Measurements from ENCODE around the gene ARHGAP44. TPM values are rescaled to one million over a fixed set of nuclear protein-coding genes. Genes with fewer than 3 reads are reported as not detected.

The ARHGAP44 gene
- total RNA-seq, 1 donor from 2014 or later, result 6.5 TPM

DNA sequence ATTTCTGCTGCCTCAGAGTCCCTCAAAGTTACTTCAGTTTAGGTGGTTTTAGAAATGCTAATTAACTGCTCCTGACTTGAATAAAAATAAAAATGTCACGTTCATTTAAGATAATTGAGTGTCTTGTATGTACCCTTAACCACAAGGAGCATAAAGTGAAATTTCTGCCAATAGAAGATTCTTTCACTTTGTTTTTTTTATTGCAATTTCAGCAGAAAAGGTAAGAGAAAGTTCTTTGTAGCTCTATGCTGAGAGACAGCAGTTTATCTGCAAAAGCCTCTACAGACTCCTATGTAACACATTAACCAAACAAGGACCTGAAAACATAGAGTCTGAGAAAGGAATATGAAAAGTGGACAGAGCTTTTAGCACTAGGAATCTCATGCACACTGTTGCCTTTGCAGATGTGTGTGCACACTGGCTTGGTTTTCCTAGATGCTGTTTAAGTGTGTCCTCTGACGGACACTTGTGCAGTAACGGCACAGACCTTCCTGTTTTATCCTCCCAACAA lies 11.6 kb downstream of the ARHGAP44 start:
- H3K9me3 Mint-ChIP-seq, result peaks cover 8% of the 10 kb centered on the region
- no peaks in the 10 kb centered on the region for H3K4me1 Mint-ChIP-seq
- H3K27ac Mint-ChIP-seq (ENCODE audit: unreplicated experiment), result no peak overlapping the region
- no peak overlapping the region for H3K4me3 Mint-ChIP-seq
- TF ChIP-seq, protein P1, sequence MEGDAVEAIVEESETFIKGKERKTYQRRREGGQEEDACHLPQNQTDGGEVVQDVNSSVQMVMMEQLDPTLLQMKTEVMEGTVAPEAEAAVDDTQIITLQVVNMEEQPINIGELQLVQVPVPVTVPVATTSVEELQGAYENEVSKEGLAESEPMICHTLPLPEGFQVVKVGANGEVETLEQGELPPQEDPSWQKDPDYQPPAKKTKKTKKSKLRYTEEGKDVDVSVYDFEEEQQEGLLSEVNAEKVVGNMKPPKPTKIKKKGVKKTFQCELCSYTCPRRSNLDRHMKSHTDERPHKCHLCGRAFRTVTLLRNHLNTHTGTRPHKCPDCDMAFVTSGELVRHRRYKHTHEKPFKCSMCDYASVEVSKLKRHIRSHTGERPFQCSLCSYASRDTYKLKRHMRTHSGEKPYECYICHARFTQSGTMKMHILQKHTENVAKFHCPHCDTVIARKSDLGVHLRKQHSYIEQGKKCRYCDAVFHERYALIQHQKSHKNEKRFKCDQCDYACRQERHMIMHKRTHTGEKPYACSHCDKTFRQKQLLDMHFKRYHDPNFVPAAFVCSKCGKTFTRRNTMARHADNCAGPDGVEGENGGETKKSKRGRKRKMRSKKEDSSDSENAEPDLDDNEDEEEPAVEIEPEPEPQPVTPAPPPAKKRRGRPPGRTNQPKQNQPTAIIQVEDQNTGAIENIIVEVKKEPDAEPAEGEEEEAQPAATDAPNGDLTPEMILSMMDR (conservative IDR thresholded peaks at IDR 0.05), result no peak
- no peak for DNase-seq (ENCODE audit: low read depth, low spot score)
- H3K27me3 Mint-ChIP-seq (ENCODE audit: low read depth), result no peaks in the 10 kb centered on the region
- peaks cover 2% of the 10 kb centered on the region for H3K36me3 Mint-ChIP-seq (ENCODE audit: low read depth)

DNA sequence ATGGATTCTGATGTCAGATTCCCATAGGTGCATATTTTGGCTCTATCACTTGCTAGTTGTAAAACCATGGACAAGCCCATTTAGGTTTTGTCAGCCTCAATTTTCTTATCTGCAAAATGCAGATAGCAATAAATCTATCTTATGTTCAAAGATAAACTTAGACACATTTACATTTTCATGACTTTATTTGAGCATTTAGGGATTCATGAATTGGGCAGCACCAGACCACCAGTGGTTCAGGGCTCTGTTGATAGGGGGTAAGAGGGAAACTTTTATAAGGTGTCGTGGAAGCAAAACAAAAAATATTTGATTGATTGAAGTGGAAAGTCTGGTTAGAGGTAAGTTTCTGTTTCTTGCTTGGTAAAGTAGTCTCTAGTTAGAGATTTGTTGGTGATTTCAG lies 17.3 kb downstream of the ARHGAP44 start:
- H3K9me3 Mint-ChIP-seq, result peaks cover 25% of the 10 kb centered on the region
- H3K36me3 Mint-ChIP-seq (ENCODE audit: low read depth), result peaks cover 22% of the 10 kb centered on the region
- no peaks in the 10 kb centered on the region for H3K4me1 Mint-ChIP-seq
- H3K27ac Mint-ChIP-seq (ENCODE audit: unreplicated experiment), result no peak overlapping the region
- no peak overlapping the region for H3K4me3 Mint-ChIP-seq
- TF ChIP-seq, protein P1 (conservative IDR thresholded peaks at IDR 0.05), result no peak
- no peaks in the 10 kb centered on the region for H3K27me3 Mint-ChIP-seq (ENCODE audit: low read depth)
- DNase-seq (ENCODE audit: low read depth, low spot score), result no peak

DNA sequence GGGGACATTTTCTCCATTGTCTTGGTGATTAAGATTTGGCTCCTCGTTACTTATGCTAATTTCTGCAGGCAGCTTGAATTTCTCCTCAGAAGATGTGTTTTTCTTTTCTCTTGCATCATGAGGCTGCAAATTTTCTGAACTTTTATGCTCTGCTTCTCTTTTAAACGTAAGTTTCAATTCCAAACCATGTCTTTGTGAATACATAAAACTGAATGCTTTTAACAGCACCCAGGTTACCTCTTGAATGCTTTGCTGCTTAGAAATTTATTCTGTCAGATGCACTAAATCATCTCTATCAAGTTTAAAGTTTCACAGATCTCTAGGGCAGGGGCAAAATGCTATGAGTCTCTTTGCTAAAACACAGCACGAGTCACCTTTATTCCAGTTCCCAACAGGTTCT lies 19.4 kb downstream of the ARHGAP44 start:
- peaks cover 25% of the 10 kb centered on the region for H3K9me3 Mint-ChIP-seq

DNA sequence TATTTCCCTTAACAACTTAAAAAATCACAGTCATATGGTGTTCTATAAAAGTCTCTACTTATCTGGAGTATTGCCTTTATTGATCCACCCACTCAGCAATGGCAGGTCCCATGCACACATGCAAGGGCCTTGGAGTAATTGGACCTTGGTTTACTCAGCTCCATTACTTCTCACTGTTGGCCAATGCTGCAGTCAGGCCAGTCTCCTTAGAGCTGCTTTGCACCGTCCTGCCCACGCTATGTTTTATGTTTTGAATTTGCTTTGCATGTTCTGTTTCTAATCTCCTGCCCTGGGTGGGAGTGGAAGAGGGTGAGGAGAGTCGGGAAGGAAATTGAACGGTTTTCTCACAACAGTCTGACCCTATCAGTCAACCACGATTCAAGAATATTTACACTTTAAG lies 23.6 kb downstream of the ARHGAP44 start:
- Mint-ChIP-seq H3K4me1 (no peaks in the 10 kb centered on the region), H3K36me3 (ENCODE audit: low read depth) (peaks cover 10% of the 10 kb centered on the region), H3K4me3 (no peak overlapping the region), H3K9me3 (peaks cover 9% of the 10 kb centered on the region), H3K27me3 (ENCODE audit: low read depth) (no peaks in the 10 kb centered on the region), H3K27ac (ENCODE audit: unreplicated experiment) (no peak overlapping the region)
- no peak for DNase-seq (ENCODE audit: low read depth, low spot score)
- TF ChIP-seq, protein P1 (conservative IDR thresholded peaks at IDR 0.05), result no peak

More for the DNA sequence above, 19.4 kb downstream of the ARHGAP44 start:
- H3K4me3 Mint-ChIP-seq, result no peak overlapping the region
- TF ChIP-seq, protein P1 (conservative IDR thresholded peaks at IDR 0.05), result no peak
- H3K4me1 Mint-ChIP-seq, result no peaks in the 10 kb centered on the region
- peaks cover 22% of the 10 kb centered on the region for H3K36me3 Mint-ChIP-seq (ENCODE audit: low read depth)
- DNase-seq (ENCODE audit: low read depth, low spot score), result no peak
- no peak overlapping the region for H3K27ac Mint-ChIP-seq (ENCODE audit: unreplicated experiment)
- H3K27me3 Mint-ChIP-seq (ENCODE audit: low read depth), result no peaks in the 10 kb centered on the region

DNA sequence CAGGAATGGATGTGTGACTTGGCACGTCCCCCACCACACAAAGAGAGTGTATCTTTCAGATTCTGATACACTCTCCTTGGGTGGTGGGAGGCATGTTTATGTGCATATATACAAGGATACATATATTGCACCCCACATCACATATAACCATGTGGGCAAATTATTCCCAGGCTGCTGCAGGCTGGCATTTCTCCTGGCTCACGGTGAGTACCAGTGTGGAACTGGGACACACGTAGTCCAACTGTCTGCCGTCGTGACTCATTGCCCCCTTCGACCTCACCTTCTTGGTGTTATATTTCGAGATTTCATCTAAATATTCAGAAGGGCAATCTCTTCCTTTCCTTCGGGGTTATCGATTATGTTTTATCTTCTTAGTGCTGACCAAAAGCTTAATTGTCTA lies 24.4 kb downstream of the ARHGAP44 start:
- DNase-seq (ENCODE audit: low read depth, low spot score), result no peak
- Mint-ChIP-seq H3K27ac (ENCODE audit: unreplicated experiment) (no peak overlapping the region), H3K27me3 (ENCODE audit: low read depth) (no peaks in the 10 kb centered on the region), H3K36me3 (ENCODE audit: low read depth) (peaks cover 10% of the 10 kb centered on the region), H3K9me3 (peaks cover 9% of the 10 kb centered on the region), H3K4me3 (no peak overlapping the region), H3K4me1 (no peaks in the 10 kb centered on the region)
- TF ChIP-seq, protein P1 (conservative IDR thresholded peaks at IDR 0.05), result no peak
